ENCODE measurements around the gene PLA2G4E. TPM values are rescaled to one million over a fixed set of nuclear protein-coding genes. Genes with fewer than 3 reads are reported as not detected.

The PLA2G4E gene
- total and polyA plus RNA-seq, 9 donors = 0.02 to 0.11 TPM; not detected in 7

DNA sequence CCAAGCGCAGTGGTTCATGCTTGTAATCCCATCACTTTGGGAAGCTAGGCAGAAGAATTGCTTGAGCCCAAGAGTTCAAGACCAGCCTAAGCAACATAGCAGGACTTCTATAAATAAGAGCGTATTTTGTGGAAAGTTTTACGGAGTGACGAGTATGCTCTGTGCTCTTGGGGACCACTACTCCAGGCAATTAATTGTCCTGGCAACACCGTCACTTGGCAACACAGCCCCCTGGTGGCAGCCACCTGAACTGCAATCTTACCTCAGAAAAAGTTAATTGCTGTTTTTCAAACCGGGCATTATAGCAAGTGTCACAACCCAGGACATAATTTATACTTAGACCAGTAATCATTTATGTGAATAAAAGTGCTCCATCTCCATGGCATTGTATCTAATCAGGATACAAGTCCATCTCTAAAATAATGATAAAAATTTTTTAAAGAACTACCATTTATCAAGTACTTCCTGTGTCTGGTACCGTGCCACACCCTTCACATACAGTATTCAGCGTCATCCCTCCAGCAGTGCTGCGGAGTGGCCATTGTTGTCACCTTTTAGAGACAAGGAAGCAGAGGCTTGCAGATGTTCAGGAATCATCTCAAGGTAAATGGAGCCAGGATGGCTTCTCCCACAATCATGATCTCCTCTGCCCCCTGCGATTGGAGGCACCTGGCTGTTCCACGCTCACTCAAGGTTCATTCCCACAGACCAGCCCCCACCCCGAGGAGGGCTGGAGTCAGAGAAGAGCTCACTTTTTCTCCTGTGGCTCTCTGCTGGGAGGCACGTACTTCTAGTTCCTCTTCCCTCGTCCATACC is 39.0 kb upstream of the PLA2G4E start:
- H3K4me3 ChIP-seq = no peak overlapping the region
- no peaks in the 10 kb centered on the region for H3K27me3 ChIP-seq
- peak in 4 of 5 donors; percentile 50 to 68 (median 56) for DNase-seq
- TF ChIP-seq POLR2A (IDR thresholded peaks at IDR 0.05) (no peak), EP300 (IDR thresholded peaks at IDR 0.05) (no peak)
- TF ChIP-seq, protein P1, sequence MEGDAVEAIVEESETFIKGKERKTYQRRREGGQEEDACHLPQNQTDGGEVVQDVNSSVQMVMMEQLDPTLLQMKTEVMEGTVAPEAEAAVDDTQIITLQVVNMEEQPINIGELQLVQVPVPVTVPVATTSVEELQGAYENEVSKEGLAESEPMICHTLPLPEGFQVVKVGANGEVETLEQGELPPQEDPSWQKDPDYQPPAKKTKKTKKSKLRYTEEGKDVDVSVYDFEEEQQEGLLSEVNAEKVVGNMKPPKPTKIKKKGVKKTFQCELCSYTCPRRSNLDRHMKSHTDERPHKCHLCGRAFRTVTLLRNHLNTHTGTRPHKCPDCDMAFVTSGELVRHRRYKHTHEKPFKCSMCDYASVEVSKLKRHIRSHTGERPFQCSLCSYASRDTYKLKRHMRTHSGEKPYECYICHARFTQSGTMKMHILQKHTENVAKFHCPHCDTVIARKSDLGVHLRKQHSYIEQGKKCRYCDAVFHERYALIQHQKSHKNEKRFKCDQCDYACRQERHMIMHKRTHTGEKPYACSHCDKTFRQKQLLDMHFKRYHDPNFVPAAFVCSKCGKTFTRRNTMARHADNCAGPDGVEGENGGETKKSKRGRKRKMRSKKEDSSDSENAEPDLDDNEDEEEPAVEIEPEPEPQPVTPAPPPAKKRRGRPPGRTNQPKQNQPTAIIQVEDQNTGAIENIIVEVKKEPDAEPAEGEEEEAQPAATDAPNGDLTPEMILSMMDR (IDR thresholded peaks at IDR 0.05) = peak; percentile 26 to 53 (median 51)
- H3K27ac ChIP-seq = no peak overlapping the region
- H3K9me3 ChIP-seq = no peaks in the 10 kb centered on the region
- H3K36me3 ChIP-seq = no peaks in the 10 kb centered on the region
- 41 to 47% (median 45%) methylated on average over 14 of the region's 14 CpGs for WGBS, 3 donors
- intact Hi-C loops (cut with DNase I) = loop anchor here in 1 of 4 donors (5.0 kb wide), 1 partner anchor 68 kb away; no protein-coding TSS in a partner anchor
- no peaks in the 10 kb centered on the region for H3K4me1 ChIP-seq (ENCODE audit: insufficient read depth)

DNA sequence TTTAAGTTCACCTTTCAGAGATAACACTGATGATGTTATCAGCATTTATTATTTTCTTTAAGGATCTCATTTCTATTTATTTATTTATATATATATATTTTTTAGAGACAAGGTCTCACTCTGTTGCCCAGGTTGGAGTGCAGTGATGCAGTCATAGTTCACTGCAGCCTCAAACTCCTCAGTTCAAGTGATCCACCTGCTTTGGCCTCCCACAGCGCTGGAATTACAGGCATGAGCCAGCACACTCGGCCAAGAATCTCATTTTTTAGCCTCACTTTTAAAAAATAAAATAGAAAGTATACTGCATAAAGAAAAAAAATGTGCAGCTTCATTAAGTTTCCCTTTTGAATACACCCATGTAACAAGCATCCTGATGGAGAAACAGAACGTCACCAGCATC is 37.9 kb upstream of the PLA2G4E start:
- no peaks in the 10 kb centered on the region for H3K4me1 ChIP-seq (ENCODE audit: insufficient read depth)
- 20 to 40% (median 30%) methylated on average over 3 of the region's 3 CpGs for WGBS, 3 donors
- no peaks in the 10 kb centered on the region for H3K27me3 ChIP-seq
- H3K9me3 ChIP-seq = no peaks in the 10 kb centered on the region
- H3K36me3 ChIP-seq = no peaks in the 10 kb centered on the region
- intact Hi-C loops (cut with DNase I) = loop anchor here in 1 of 4 donors (5.0 kb wide), 1 partner anchor 66 kb away; no protein-coding TSS in a partner anchor
- TF ChIP-seq, protein P1 (IDR thresholded peaks at IDR 0.05) = no peak
- no peak for TF ChIP-seq POLR2A (IDR thresholded peaks at IDR 0.05)
- TF ChIP-seq EP300 (IDR thresholded peaks at IDR 0.05) = no peak
- no peak overlapping the region for H3K27ac ChIP-seq
- no peak overlapping the region for H3K4me3 ChIP-seq
- no peak for DNase-seq

DNA sequence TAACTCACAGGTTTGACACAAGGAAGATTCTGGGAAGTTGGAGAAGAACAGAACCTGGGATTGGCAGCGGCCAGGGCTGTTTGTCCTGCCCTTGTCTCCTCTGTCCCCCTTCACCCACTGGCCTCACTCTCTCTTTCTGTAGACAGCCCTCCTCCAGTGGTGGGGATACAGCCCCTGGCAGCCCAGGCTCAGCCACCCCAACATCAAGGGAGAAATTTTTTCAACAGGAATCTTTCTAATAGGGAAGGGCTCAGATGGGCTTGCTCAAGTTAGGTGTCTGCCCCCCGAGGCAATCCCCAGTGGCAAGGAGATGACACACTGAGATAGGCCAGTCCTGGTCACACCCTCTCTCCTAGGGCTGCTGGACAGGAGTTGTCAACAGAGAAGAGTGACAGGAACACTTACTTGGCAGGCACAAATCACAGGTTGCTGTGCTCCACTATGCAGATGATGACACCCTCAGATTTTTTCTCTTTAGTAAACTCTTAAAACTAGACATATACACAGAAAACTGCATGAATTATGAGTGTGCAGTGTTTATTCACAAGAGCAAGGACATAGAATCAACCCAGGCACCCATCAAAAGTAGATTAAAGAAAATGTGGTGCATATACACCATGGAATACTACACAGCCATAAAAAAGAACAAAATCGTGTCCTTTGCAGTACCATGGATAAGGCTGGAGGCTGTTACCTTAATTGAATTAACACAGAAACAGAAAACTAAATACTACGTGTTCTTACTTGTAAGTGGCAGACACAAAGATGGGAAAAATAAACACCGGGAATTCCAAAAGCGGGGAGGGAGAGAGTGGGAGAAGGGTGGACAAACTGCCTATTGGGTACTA is 37.2 kb upstream of the PLA2G4E start:
- no peaks in the 10 kb centered on the region for H3K27me3 ChIP-seq
- intact Hi-C loops (cut with DNase I) = loop anchor here in 2 of 4 donors (2.0 to 5.0 kb wide), 2 partner anchors 66 to 69 kb away; no protein-coding TSS in a partner anchor
- H3K36me3 ChIP-seq = no peaks in the 10 kb centered on the region
- no peaks in the 10 kb centered on the region for H3K4me1 ChIP-seq (ENCODE audit: insufficient read depth)
- WGBS, 3 donors = 70 to 83% (median 72%) methylated on average over 6 of the region's 6 CpGs
- no peak overlapping the region for H3K27ac ChIP-seq
- H3K9me3 ChIP-seq = no peaks in the 10 kb centered on the region
- TF ChIP-seq POLR2A (IDR thresholded peaks at IDR 0.05) = no peak
- no peak for TF ChIP-seq EP300 (IDR thresholded peaks at IDR 0.05)
- TF ChIP-seq, protein P1 (IDR thresholded peaks at IDR 0.05) = no peak
- no peak overlapping the region for H3K4me3 ChIP-seq
- DNase-seq = no peak
